WTC11 (cell line): ENCODE data around the gene CELF4. TPM values are rescaled to one million over a fixed set of nuclear protein-coding genes. Genes with fewer than 3 reads are reported as not detected.

ENCODE experiments used
- ATAC-seq: fragments of 200-7000 bp; cut with Tn5 transposase; 2 replicates; pipeline ENCODE4 v1.10.0; 2021; ENCODE audit warnings: mild to moderate bottlenecking, moderate library complexity
- CTCF ChIA-PET: fragments of 300-600 bp; sonication (Branson Sonifier 250); formaldehyde crosslinking; loops from one replicate; lab custom pipeline; 2021; ENCODE audit warnings: antibody characterized with exemption; lab: Charles Lee
- POLR2A ChIA-PET: fragments of 350-600 bp; sonication (Branson Sonifier 250); formaldehyde crosslinking; loops from one replicate; lab custom pipeline; 2021; ENCODE audit warnings: antibody characterized with exemption; lab: Charles Lee
- DNase-seq: peaks from one replicate; pipeline ENCODE4 v3.0.0; 2021; ENCODE audit warnings: low spot score
- H3K27ac Mint-ChIP-seq: 2 replicates; pipeline ENCODE4 v1.8.0; 2021; ENCODE audit warnings: mixed read lengths
- H3K27me3 Mint-ChIP-seq: 2 replicates; pipeline ENCODE4 v1.8.0; 2021; ENCODE audit warnings: low read depth, mild to moderate bottlenecking, moderate library complexity, mixed read lengths
- H3K36me3 Mint-ChIP-seq: 2 replicates; pipeline ENCODE4 v1.8.0; 2021; ENCODE audit warnings: mixed read lengths
- H3K4me1 Mint-ChIP-seq: 2 replicates; pipeline ENCODE4 v1.8.0; 2022; ENCODE audit warnings: mixed read lengths
- H3K4me3 Mint-ChIP-seq: 2 replicates; pipeline ENCODE4 v1.8.0; 2021; ENCODE audit warnings: mild to moderate bottlenecking, moderate library complexity, mixed read lengths
- H3K9me3 Mint-ChIP-seq: 2 replicates; pipeline ENCODE4 v1.8.0; 2021; ENCODE audit warnings: mixed read lengths
- ATF1 ChIP-seq: sonication (generic); formaldehyde crosslinking; IDR thresholded peaks from 2 replicates; pipeline ENCODE4 v1.8.1; 2023; ENCODE audit warnings: mild to moderate bottlenecking, moderate library complexity, missing genetic modification reagents
- CDX4 ChIP-seq: fragments of 250-450 bp; sonication (Bioruptor Pico); IDR thresholded peaks from 2 replicates; pipeline ENCODE4 v1.9.0; 2021; ENCODE audit warnings: moderate library complexity, mild to moderate bottlenecking, inconsistent platforms, borderline replicate concordance
- CTCF ChIP-seq: fragments of 200-600 bp; IDR thresholded peaks from 2 replicates; pipeline ENCODE4 v1.8.0; 2022; ENCODE audit warnings: antibody characterized with exemption
- E2F4 ChIP-seq: sonication (generic); formaldehyde crosslinking; IDR thresholded peaks from 2 replicates; pipeline ENCODE4 v1.8.1; 2022; ENCODE audit warnings: low read depth, mild to moderate bottlenecking, moderate library complexity, missing genetic modification reagents, borderline replicate concordance
- ERG ChIP-seq: fragments of 250-450 bp; sonication (Bioruptor Pico); IDR thresholded peaks from 2 replicates; pipeline ENCODE4 v1.8.0; 2021; ENCODE audit warnings: mild to moderate bottlenecking
- GRHL2 ChIP-seq: fragments of 250-450 bp; sonication (Bioruptor Pico); IDR thresholded peaks from 2 replicates; pipeline ENCODE4 v1.8.0; 2022; ENCODE audit warnings: mild to moderate bottlenecking, moderate library complexity; ENCODE audit not compliant: insufficient replicate concordance, severe bottlenecking
- HMGA2 ChIP-seq: fragments of 250-450 bp; sonication (Bioruptor Pico); IDR thresholded peaks from 2 replicates; pipeline ENCODE4 v1.4.0; 2021; ENCODE audit warnings: mild to moderate bottlenecking, moderate library complexity
- JAZF1 ChIP-seq: fragments of 250-450 bp; sonication (Bioruptor Pico); IDR thresholded peaks from 2 replicates; pipeline ENCODE4 v1.9.0; 2021; ENCODE audit warnings: moderate library complexity, mild to moderate bottlenecking, inconsistent platforms
- NR1H2 ChIP-seq: sonication (generic); formaldehyde crosslinking; IDR thresholded peaks from 2 replicates; pipeline ENCODE4 v1.9.0; 2021; ENCODE audit warnings: mild to moderate bottlenecking, moderate library complexity, missing genetic modification reagents
- RORB ChIP-seq: fragments of 250-450 bp; sonication (Bioruptor Pico); IDR thresholded peaks from 2 replicates; pipeline ENCODE4 v1.9.0; 2021; ENCODE audit warnings: mild to moderate bottlenecking
- USF1 ChIP-seq: sonication (generic); formaldehyde crosslinking; IDR thresholded peaks from 2 replicates; pipeline ENCODE4 v1.8.0; 2022; ENCODE audit warnings: mild to moderate bottlenecking, missing genetic modification reagents
- ZMAT4 ChIP-seq: fragments of 250-450 bp; sonication (Bioruptor Pico); IDR thresholded peaks from 2 replicates; pipeline ENCODE4 v1.9.0; 2021; ENCODE audit warnings: mild to moderate bottlenecking
- ZNF138 ChIP-seq: sonication (generic); formaldehyde crosslinking; conservative IDR thresholded peaks from 2 replicates; pipeline ENCODE4 v1.8.1; 2022; ENCODE audit warnings: mild to moderate bottlenecking, moderate library complexity, missing genetic modification reagents
- ZNF263 ChIP-seq: sonication (generic); formaldehyde crosslinking; IDR thresholded peaks from 2 replicates; pipeline ENCODE4 v1.8.1; 2022; ENCODE audit warnings: low read depth, mild to moderate bottlenecking, moderate library complexity, missing genetic modification reagents
- ZNF423 ChIP-seq: fragments of 250-450 bp; sonication (Bioruptor Pico); IDR thresholded peaks from 2 replicates; pipeline ENCODE4 v2.1.2; 2022; ENCODE audit warnings: mild to moderate bottlenecking, moderate library complexity
- ZNF425 ChIP-seq: fragments of 250-450 bp; sonication (Bioruptor Pico); conservative IDR thresholded peaks from 2 replicates; pipeline ENCODE4 v1.9.0; 2021; ENCODE audit warnings: mild to moderate bottlenecking
- ZSCAN18 ChIP-seq: fragments of 250-450 bp; sonication (Bioruptor Pico); IDR thresholded peaks from 2 replicates; pipeline ENCODE4 v2.1.2; 2022; ENCODE audit warnings: mild to moderate bottlenecking, moderate library complexity
- total RNA-seq: library from RNA; stranded (reverse); gene quantifications from 3 replicates; pipeline ENCODE4 v1.2.3, GENCODE V29; 2021

Gene CELF4
- total RNA-seq, 1 experiment from 2014 or later: 2.9 TPM

- TF ChIP-seq USF1 (no peak), ZNF425 (CRISPR knock-in tag) (no peak), ZSCAN18 (CRISPR knock-in tag) (no peak), E2F4 (CRISPR knock-in tag) (no peak), ZNF138 (CRISPR knock-in tag) (no peak), CTCF (no peak), CDX4 (CRISPR knock-in tag) (no peak), ATF1 (CRISPR knock-in tag) (no peak), ZNF423 (CRISPR knock-in tag) (no peak)
Measured at GRCh38 chr18:37457341-37457740, 108.3 kb downstream of the CELF4 start (continued).

GRCh38 chr18:37456873-37457272 is 108.7 kb downstream of the CELF4 start:
- POLR2A ChIA-PET: no interaction called here
- Mint-ChIP-seq H3K9me3 (no peaks in the 10 kb centered on the region), H3K4me1 (peaks cover 18% of the 10 kb centered on the region), H3K27me3 (peaks cover 9% of the 10 kb centered on the region), H3K36me3 (no peaks in the 10 kb centered on the region), H3K4me3 (no peak overlapping the region), H3K27ac (no peak overlapping the region)
- CTCF ChIA-PET: no interaction called here
- TF ChIP-seq CDX4 (CRISPR knock-in tag) (no peak), ZMAT4 (CRISPR knock-in tag) (no peak), RORB (no peak), HMGA2 (no peak), JAZF1 (CRISPR knock-in tag) (no peak), ERG (CRISPR knock-in tag) (no peak), GRHL2 (CRISPR knock-in tag) (no peak), ZNF263 (CRISPR knock-in tag) (no peak), NR1H2 (CRISPR knock-in tag) (no peak)
- DNase-seq (no peak), ATAC-seq (no peak)
